Left forelimb (tissue), 1 donor: ENCODE data around the gene FAM236D.
"Not testable (repeated sequence)": the region's sequence is repeated elsewhere in the genome, so short reads cannot be mapped to it uniquely, and the experiment has no call there.

Experiments
- DNase-seq: peaks from one replicate; pipeline ENCODE4 v3.0.0-alpha.2; 2018; ENCODE audit warnings: low spot score

FAM236D gene

GRCh38 chrX:72808110-72808509 lies at the start of gene FAM236D:
Gene FAM236D, minus strand, starts transcription at chrX:72808210. Its CDS starts 100 bp downstream, at chrX:72808110.
- DNase-seq: not testable (repeated sequence)

GRCh38 chrX:72837532-72837931 lies 29.5 kb upstream of the FAM236D start:
- DNase-seq: not testable (repeated sequence)

GRCh38 chrX:72830701-72831100 lies 22.7 kb upstream of the FAM236D start:
- not testable (repeated sequence) for DNase-seq

GRCh38 chrX:72790390-72790789 lies 17.6 kb downstream of the FAM236D start:
- DNase-seq: not testable (repeated sequence)

- DNase-seq: not testable (repeated sequence)
Measured at GRCh38 chrX:72788142-72788541, 19.9 kb downstream of the FAM236D start.

- not testable (repeated sequence) for DNase-seq
Measured at GRCh38 chrX:72783964-72784363, 24.0 kb downstream of the FAM236D start.

GRCh38 chrX:72783365-72783936 lies 24.6 kb downstream of the FAM236D start:
- DNase-seq: not testable (repeated sequence)

DNA sequence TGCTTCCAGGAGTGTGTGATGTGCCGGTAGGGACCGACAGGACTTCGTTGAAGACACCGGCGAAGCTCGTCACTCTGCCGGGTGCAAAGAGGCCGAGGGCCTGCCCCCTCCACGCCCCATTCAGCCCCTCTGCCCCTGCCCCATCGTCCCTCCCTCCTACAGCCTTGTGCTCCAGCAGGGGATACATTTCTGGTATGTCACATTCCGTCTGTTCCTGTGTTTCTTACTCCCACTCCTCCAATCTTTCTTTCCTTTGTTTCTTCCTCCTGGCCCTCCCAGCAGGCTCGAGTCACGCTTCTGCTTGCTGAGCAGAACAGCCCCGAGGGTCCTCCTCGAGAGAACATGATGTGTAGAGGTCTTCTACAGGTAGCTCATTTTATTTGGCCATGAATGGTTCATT lies 25.4 kb downstream of the FAM236D start, which contains the start of gene FAM236B:
Gene FAM236B, minus strand, starts transcription at position 101 of the 400 bp plus-strand sequence. Its CDS starts 100 bp downstream, at position 1.
- not testable (repeated sequence) for DNase-seq

DNA sequence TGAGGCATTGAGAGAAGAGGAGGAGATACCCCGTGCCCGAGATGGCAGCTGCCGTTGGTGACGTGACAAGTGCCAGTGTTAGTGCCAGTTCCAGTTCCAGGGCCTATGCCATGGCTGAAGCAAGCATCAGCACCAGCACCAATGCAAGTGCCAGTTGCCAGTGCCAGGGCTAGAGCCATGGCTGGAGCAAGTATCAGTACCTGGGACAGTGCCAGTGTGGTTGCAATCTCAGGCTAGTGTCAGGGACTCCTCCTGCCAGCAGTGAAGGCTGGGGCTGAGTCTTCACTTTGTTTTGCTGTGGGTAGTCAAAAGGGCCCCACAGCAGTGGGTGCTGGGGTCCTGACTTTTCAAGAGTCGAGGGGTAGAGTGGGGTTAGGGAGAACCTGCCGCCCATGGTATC lies 29.9 kb downstream of the FAM236D start:
- DNase-seq: not testable (repeated sequence)

GRCh38 chrX:72777467-72777790 lies 30.6 kb downstream of the FAM236D start:
- not testable (repeated sequence) for DNase-seq

GRCh38 chrX:72776653-72777466 lies 31.1 kb downstream of the FAM236D start, which contains the start of gene DMRTC1B:
Gene DMRTC1B, plus strand, starts transcription at chrX:72776890. Its CDS starts 68,246 bp downstream, at chrX:72845136.
- not testable (repeated sequence) for DNase-seq

GRCh38 chrX:72760454-72760853 lies 47.6 kb downstream of the FAM236D start:
- DNase-seq: not testable (repeated sequence)
